Urinary bladder (tissue), 4 donors: Measurements from ENCODE around the gene LNX2. TPM values are rescaled to one million over a fixed set of nuclear protein-coding genes. Genes with fewer than 3 reads are reported as not detected.

Experiments
- DNase-seq: peaks from one replicate; pipeline ENCODE4 v3.0.0-alpha.2; 2015; ENCODE audit errors: extremely low spot score
- H3K27ac ChIP-seq: one replicate; pipeline ENCODE4 v1.5.1; 2013; ENCODE audit warnings: low read depth, mild to moderate bottlenecking, moderate library complexity
- H3K36me3 ChIP-seq: one replicate; pipeline ENCODE4 v1.6.1; 2013; ENCODE audit warnings: mild to moderate bottlenecking, moderate library complexity; ENCODE audit not compliant: insufficient read depth
- H3K4me1 ChIP-seq: one replicate; pipeline ENCODE4 v1.6.1; 2013; ENCODE audit warnings: mild to moderate bottlenecking, moderate library complexity; ENCODE audit not compliant: insufficient read depth
- H3K4me3 ChIP-seq: one replicate; pipeline ENCODE4 v1.5.1; 2013; ENCODE audit warnings: low read depth, low read length
- WGBS: extraction: QIAGEN DNeasy Blood & Tissue Kit; methylation state at CpG from one replicate; pipeline ENCODE4 v1.1.7; 2013; 5-methylcytosine and 5-hydroxymethylcytosine counted together
- polyA plus RNA-seq: library from polyadenylated mRNA; stranded (reverse); fragments of 200-250 nt; gene quantifications from one replicate; pipeline ENCODE4 v1.2.3, GENCODE V29; 2013
- total RNA-seq: library from RNA; depleted of rRNA; stranded (reverse); fragments of >200 nt; gene quantifications from one replicate; pipeline ENCODE4 v1.2.3, GENCODE V29; 2014
- donor health status: healthy with polysubstance abuse.
- donor health status: healthy.

Gene LNX2
- total and polyA plus RNA-seq, 2 donors: 4.8 to 11.6 TPM

DNA sequence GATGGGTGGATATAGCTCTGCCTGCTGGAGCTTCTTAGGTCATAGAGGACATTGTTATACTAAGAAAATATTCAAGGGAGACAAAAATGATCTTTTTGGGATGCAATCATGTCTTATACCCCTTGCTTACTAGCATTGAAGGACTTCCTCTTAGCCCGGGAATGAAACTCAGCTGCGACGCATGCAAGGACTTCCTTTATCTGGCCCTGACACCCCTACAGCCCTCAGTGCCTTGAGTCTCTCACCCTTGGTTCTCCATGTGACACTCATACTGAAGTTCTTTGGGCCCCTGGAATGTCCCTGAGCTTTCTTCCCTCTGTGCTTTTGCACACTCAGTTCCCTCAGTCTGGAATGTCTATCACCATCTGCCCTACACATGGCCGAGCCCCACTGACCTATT lies 97.5 kb downstream of the LNX2 start:
- WGBS: 56% methylated on average over 4 of the region's 4 CpGs
- Histone ChIP-seq H3K4me1 (no peaks in the 10 kb centered on the region), H3K27ac (no peak overlapping the region), H3K4me3 (no peak overlapping the region), H3K36me3 (no peaks in the 10 kb centered on the region)
- DNase-seq: no peak

DNA sequence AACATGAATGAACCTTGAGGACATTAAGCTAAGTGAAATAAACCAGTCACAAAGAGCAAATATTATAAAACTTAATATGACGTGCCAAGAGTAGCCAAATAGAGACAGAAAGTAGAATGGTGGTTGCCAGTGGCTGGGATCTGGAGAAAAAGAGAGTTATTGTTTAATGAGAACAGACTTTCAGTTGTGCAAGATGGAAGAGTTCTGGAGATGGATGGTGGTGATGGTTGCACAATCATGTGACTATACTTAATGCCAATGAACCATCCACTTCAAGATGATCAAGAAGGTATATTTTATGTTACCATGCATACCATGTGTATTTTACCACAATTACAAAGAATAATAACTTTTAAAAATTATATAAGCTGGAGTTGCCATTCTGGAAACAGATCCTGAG lies 104.2 kb downstream of the LNX2 start:
- DNase-seq: no peak
- H3K4me3 ChIP-seq: no peak overlapping the region
- WGBS: 75% methylated on average over 1 of the region's 1 CpG
- H3K4me1 ChIP-seq: no peaks in the 10 kb centered on the region
- no peaks in the 10 kb centered on the region for H3K36me3 ChIP-seq
- H3K27ac ChIP-seq: no peak overlapping the region

DNA sequence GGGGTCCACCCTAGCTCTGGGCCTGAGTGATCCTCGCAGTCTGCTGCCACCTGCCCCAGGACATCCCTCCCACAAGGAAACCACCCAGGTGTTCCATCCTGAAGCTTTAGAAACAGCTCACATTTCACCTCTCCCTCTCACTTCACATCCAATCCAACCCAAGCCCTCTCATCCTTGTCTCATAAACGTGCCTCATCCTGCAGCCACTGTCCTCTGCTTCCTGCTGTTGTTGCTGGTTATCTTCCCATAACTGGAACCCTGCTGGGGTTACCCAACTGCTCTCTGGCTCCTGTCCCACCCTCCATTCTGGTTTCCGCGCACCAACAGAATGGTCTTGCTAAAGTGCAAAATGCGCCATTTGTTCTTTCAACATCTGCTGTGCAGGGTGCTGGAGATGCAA lies 110.2 kb downstream of the LNX2 start:
- WGBS: 78% methylated on average over 5 of the region's 5 CpGs
- Histone ChIP-seq H3K4me1 (no peaks in the 10 kb centered on the region), H3K27ac (no peak overlapping the region), H3K36me3 (no peaks in the 10 kb centered on the region), H3K4me3 (no peak overlapping the region)
- no peak for DNase-seq

DNA sequence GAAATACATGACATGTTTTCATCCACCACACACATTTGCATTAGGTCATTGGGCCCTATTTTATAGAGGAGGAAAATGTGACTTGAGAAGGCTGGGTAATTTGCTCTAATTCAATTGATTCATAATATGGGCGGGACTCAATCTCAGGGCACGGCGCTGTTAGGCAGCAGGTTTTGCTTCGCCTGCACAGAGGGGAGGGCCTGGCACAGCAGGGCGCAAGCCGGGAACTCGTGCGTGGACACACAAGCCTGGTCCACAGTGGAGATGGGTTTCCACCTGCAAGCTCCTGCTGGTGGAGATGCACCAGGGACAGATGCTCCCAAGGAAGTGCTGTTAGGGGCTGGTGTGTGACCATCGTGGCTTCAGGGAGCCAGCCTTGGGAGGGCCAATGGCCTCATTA lies 111.5 kb downstream of the LNX2 start:
- no peak for DNase-seq
- Histone ChIP-seq H3K4me3 (no peak overlapping the region), H3K4me1 (no peaks in the 10 kb centered on the region), H3K27ac (no peak overlapping the region), H3K36me3 (no peaks in the 10 kb centered on the region)
- WGBS: 90% methylated on average over 9 of the region's 9 CpGs

DNA sequence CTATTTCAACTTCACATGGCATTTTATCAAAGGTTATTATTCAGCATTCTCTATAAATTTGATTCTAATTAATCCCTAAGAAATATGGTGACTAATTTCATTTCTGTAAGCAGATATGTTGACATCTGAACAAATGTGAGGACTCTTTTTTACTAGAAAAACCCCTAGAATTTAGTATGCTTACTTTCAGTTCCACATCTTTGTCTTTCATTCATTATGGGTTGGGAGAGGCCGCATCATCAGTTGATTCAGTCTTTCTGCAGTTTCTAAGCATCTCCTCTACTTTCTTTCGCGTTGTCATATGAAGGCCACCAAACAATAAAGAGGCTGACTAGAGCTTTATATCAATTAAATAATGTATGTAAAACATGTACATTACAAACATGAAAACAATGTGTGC lies 114.5 kb downstream of the LNX2 start:
- 91% methylated on average over 3 of the region's 3 CpGs for WGBS
- Histone ChIP-seq H3K27ac (no peak overlapping the region), H3K4me1 (no peaks in the 10 kb centered on the region), H3K4me3 (no peak overlapping the region), H3K36me3 (no peaks in the 10 kb centered on the region)
- DNase-seq: no peak

DNA sequence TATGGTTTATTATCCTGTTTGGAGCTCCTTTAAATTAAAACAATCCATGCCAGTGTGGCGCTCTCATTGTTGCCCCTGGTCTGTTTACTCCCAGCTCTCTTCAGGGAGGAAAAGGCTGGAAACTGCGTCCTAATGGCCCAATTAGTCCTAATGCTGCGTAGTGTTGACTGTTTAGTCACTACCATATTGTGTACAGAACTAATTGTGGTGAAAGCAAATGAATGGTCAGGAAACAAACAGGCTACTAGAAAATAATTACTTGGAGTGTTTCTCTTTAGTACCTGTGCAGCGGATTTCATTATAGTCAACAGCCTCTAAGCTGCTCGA lies 115.5 kb downstream of the LNX2 start:
- 85% methylated on average over 5 of the region's 5 CpGs for WGBS

DNA sequence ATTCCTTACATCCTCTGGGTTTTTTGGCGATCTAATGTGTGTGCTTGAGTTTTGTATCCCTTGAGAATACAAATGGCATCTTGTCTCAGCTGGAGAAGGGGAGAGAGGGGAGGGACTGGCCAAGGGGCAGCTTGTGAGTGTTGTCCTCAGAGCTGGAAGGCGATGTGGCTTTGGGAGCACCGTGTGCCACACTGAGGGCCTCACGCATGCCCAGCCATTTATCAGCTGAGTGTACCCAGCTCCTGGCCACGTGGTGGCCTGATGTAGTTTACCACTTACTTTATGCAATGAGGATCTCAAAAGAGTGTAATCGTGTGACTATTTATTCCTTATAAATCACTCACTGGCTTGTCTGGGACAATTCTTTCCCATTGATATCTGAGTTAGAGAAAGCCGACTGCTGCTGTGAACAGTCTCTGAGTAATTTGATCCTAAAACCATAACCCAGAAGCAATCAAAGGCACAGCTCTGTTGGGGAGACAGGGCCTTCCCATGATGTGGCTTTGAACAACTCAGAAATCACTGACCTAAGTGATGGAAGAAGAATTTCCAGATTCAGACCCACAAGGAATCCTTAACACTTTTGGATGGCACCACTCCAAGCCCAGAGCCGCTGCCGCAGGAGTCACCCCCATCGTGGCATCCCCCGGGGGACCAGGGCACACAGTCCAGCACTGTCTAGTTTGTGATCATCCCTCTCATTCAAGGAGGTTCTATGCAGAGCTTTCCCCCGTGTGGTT lies 116.0 kb downstream of the LNX2 start:
- Histone ChIP-seq H3K4me1 (no peaks in the 10 kb centered on the region), H3K36me3 (no peaks in the 10 kb centered on the region), H3K27ac (no peak overlapping the region), H3K4me3 (no peak overlapping the region)
- DNase-seq: no peak
- 62% methylated on average over 12 of the region's 12 CpGs for WGBS

More for the DNA sequence above, 115.5 kb downstream of the LNX2 start:
- no peaks in the 10 kb centered on the region for H3K36me3 ChIP-seq
- H3K4me1 ChIP-seq: no peaks in the 10 kb centered on the region
- H3K27ac ChIP-seq: no peak overlapping the region
- no peak for DNase-seq
- H3K4me3 ChIP-seq: no peak overlapping the region

DNA sequence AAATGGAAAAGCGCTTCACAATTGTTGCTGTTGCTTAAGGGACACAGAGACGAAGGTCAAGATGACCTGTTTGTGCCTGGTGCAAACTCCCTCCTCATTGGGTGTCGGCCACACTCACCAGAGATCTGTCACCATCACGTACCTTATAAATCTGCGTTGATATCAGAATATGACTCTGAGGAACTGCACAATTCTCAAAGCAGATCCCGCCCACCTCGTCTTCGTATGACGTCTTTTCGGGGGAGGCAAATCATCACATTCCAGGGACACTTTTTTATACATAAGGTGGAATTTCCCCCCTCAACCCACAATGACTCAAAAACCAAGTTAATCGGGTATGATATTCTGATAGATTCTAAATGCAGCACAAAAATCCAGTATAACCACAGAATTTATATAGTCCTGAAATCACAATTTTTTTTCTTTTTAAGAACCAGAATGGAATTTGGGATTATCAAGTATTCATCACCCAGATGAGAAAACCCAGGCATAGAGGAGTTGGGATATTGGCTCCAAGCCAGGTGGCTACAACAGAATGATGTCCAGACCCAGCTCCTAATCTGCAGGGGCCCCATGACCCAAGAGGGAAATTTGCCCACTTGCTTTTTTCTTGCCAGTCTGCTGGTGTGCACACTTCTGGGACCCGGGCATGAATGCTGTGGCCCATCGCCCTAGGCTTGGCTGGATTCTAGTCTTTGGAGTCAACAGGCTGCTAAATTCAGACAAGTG lies 119.4 kb downstream of the LNX2 start:
- no peak for DNase-seq
- Histone ChIP-seq H3K4me1 (no peaks in the 10 kb centered on the region), H3K4me3 (no peak overlapping the region), H3K27ac (no peak overlapping the region), H3K36me3 (no peaks in the 10 kb centered on the region)
- 59% methylated on average over 13 of the region's 13 CpGs for WGBS

DNA sequence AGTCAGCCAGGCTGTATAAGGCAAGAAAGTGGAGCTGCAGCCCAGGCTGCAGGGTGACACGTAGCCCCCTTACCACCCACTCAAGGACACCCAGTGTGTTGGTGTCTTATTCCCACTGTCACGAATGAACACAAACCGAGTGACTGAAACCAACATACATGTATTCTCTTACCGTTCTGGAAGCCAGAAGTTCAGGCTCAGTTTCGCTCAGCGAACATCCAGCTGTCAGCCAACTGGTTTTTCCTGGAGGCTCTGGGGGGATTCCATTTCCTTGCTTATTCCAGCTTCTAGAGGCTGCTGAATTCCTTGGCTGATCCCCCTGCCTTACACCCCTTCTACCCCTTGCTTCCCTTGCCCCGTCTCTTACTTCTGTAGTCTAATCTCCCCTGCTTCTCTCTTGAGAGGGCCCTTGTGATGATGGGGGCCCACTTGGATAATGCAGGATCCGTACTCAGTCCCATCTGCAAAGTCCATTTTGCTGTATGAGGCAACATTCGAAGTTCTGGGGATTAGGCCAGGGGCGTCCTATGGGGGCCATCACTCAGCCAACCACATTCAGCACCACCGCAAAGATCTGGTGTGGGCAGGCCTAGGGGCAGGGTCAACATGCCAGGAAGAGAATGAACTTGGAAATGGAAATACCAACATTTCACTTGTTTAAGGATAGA lies 122.6 kb downstream of the LNX2 start:
- WGBS: 89% methylated on average over 11 of the region's 11 CpGs
- DNase-seq: no peak
- Histone ChIP-seq H3K27ac (no peak overlapping the region), H3K4me1 (no peaks in the 10 kb centered on the region), H3K36me3 (no peaks in the 10 kb centered on the region), H3K4me3 (no peak overlapping the region)

DNA sequence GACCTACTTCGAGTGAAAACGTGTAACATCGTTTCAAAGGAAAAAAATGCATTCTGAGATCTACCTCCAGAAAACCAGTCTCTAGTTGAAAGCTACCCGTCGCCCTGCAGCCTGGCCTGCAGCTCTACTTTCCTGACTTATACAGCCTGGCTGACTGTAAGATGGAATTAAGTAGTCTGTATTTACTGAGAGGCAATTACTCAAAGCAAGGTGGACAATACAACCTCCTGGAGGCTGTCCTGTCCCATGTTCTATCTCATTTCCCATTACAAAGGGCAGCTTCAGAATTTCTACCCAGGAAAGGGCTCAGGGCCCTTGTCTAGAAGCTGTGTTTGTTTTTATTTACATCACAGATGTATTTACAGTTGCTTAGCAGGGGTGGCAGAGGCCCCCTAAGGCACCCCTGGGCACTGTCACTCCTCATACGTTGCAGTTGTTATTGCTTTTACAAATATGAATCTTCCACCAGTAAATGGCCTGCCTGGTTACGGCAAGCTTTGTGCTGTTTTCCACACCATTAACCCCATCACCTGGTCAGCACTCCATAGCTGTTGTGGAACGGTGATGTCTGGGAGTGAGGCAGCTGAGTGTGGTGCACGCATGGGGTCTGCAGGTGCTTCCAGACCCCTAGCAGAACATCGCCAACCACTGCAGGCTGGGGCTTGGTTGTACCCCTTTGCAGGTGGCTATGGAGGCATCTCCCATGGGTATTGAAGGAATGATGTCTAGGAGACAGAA lies 123.6 kb downstream of the LNX2 start:
- H3K4me3 ChIP-seq: no peak overlapping the region
- H3K36me3 ChIP-seq: no peaks in the 10 kb centered on the region
- DNase-seq: no peak
- 70% methylated on average over 10 of the region's 10 CpGs for WGBS
- no peak overlapping the region for H3K27ac ChIP-seq
- H3K4me1 ChIP-seq: no peaks in the 10 kb centered on the region

DNA sequence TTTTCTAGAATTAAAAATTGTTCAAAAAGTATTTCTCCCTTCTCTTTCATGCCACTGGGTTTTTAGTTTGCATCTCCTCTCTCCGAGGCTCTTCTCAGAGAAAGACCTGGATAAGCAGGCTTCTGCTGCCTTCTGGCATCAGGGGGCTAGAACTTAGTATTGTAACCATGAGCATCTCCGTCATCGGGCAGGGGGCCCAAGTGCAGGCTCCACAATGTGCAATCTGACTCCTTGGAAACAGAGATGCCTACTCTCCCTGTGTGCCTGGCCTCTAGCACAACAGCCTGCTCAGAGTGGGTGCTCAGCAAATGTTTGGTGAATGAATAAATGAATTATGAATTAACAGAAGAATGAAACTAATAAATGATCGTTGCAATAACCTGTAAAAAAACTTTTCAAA lies 124.3 kb downstream of the LNX2 start:
- no peak overlapping the region for H3K4me3 ChIP-seq
- WGBS: 54% methylated on average over 4 of the region's 4 CpGs
- no peak for DNase-seq
- H3K36me3 ChIP-seq: no peaks in the 10 kb centered on the region
- no peaks in the 10 kb centered on the region for H3K4me1 ChIP-seq
- no peak overlapping the region for H3K27ac ChIP-seq
